IMR-90 (cell line): ENCODE results near the gene HOXA3. TPM values are rescaled to one million over a fixed set of nuclear protein-coding genes. Genes with fewer than 3 reads are reported as not detected.
A peak's percentile ranks its signal among the peaks of the same experiment; 100 is the strongest.

Experiments
- ATAC-seq: fragments of 200-7000 bp; cut with Tn5 transposase; 2 replicates; pipeline ENCODE4 v1.9.1; 2020; ENCODE audit warnings: low read depth, mild to moderate bottlenecking, moderate library complexity
- BruUV-seq: library from RNA; stranded (reverse); fragments of 400-500 nt; replicated peaks from 2 replicates; lab custom pipeline; 2021; lab: Mats Ljungman, UMichigan
- CTCF ChIA-PET: fragments of 300-600 bp; formaldehyde crosslinking; extraction: SDS; loops from one replicate; lab custom pipeline; 2021; ENCODE audit warnings: antibody characterized with exemption; lab: Yijun Ruan, JAX
- POLR2A ChIA-PET: fragments of 300-600 bp; sonication (Branson Sonifier 250); formaldehyde crosslinking; loops from one replicate; lab custom pipeline; 2022; ENCODE audit warnings: antibody characterized with exemption; ENCODE audit not compliant: unreplicated experiment; lab: Charles Lee
- DNase-seq: peaks from one replicate; pipeline ENCODE4 v3.0.0; 2013
- H2AFZ ChIP-seq: replicated peaks from 2 replicates; pipeline ENCODE3; 2013; ENCODE audit warnings: low read length, mild to moderate bottlenecking; ENCODE audit not compliant: poor library complexity
- H2AK5ac ChIP-seq: 2 replicates; pipeline ENCODE4 v1.6.1; 2013; ENCODE audit warnings: low read depth, low read length, inconsistent platforms
- H2AK9ac ChIP-seq: replicated peaks from 2 replicates; pipeline ENCODE3; 2013; ENCODE audit warnings: mild to moderate bottlenecking, low read depth, low read length, moderate library complexity; ENCODE audit not compliant: poor library complexity
- H2BK120ac ChIP-seq: 2 replicates; pipeline ENCODE4 v1.6.1; 2013; ENCODE audit warnings: low read depth, low read length, inconsistent platforms
- H2BK15ac ChIP-seq: 3 replicates; pipeline ENCODE4 v1.6.1; 2013; ENCODE audit warnings: low read depth, low read length, inconsistent platforms
- H2BK20ac ChIP-seq: 2 replicates; pipeline ENCODE4 v1.6.1; 2013; ENCODE audit warnings: low read depth, mild to moderate bottlenecking, inconsistent platforms, low read length, moderate library complexity
- H2BK5ac ChIP-seq: 2 replicates; pipeline ENCODE4 v1.6.1; 2013; ENCODE audit warnings: mild to moderate bottlenecking, low read depth, low read length, inconsistent platforms; ENCODE audit not compliant: poor library complexity, severe bottlenecking
- H3K14ac ChIP-seq: replicated peaks from 2 replicates; pipeline ENCODE4 v1.6.1; 2013; ENCODE audit warnings: low read depth, low read length, inconsistent platforms
- H3K18ac ChIP-seq: 2 replicates; pipeline ENCODE4 v1.6.1; 2013; ENCODE audit warnings: low read depth, low read length, control low read depth
- H3K23ac ChIP-seq: 2 replicates; pipeline ENCODE4 v1.6.1; 2013; ENCODE audit warnings: low read depth, low read length, inconsistent platforms
- H3K27ac ChIP-seq: 2 replicates; pipeline ENCODE4 v1.5.1; 2013; ENCODE audit warnings: mild to moderate bottlenecking, control low read depth, low read length; ENCODE audit not compliant: insufficient read depth
- H3K27me3 ChIP-seq: 2 replicates; pipeline ENCODE4 v1.6.1; 2013; ENCODE audit warnings: low read length; ENCODE audit not compliant: control insufficient read depth, insufficient read depth
- H3K36me3 ChIP-seq: 2 replicates; pipeline ENCODE4 v1.6.1; 2013; ENCODE audit warnings: low read length, mixed read lengths; ENCODE audit not compliant: control insufficient read depth, insufficient read depth
- H3K4ac ChIP-seq: 2 replicates; pipeline ENCODE4 v1.6.1; 2013; ENCODE audit warnings: low read depth, low read length, inconsistent platforms
- H3K4me1 ChIP-seq: 2 replicates; pipeline ENCODE4 v1.6.1; 2013; ENCODE audit warnings: low read length, mixed read lengths; ENCODE audit not compliant: control insufficient read depth, insufficient read depth
- H3K4me2 ChIP-seq: 2 replicates; pipeline ENCODE4 v1.6.1; 2013; ENCODE audit warnings: low read depth, mild to moderate bottlenecking, control low read depth, low read length, moderate library complexity
- H3K4me3 ChIP-seq: 2 replicates; pipeline ENCODE4 v1.5.1; 2013; ENCODE audit warnings: low read depth, mild to moderate bottlenecking, control low read depth, low read length, moderate library complexity; ENCODE audit not compliant: insufficient read depth
- H3K56ac ChIP-seq: 2 replicates; pipeline ENCODE4 v1.6.1; 2013; ENCODE audit warnings: low read length, inconsistent platforms; ENCODE audit not compliant: insufficient read depth; ENCODE audit errors: extremely low read depth
- H3K79me1 ChIP-seq, 2 experiments: 2 replicates each; pipeline ENCODE4 v1.6.1; 2013; ENCODE audit warnings: low read length in 2 of 2, inconsistent platforms in 1 of 2, low read depth in 1 of 2
- H3K9ac ChIP-seq: 2 replicates; pipeline ENCODE4 v1.6.1; 2013; ENCODE audit warnings: low read depth, low read length, control low read depth
- H3K9me1 ChIP-seq: 2 replicates; pipeline ENCODE4 v1.6.1; 2013; ENCODE audit warnings: low read length, inconsistent platforms; ENCODE audit not compliant: insufficient read depth
- H3K9me3 ChIP-seq: 2 replicates; pipeline ENCODE4 v1.6.1; 2013; ENCODE audit warnings: low read length; ENCODE audit not compliant: control insufficient read depth, insufficient read depth
- H4K20me1 ChIP-seq: 2 replicates; pipeline ENCODE4 v1.6.1; 2013; ENCODE audit warnings: low read length, inconsistent platforms; ENCODE audit not compliant: insufficient read depth
- H4K5ac ChIP-seq: 2 replicates; pipeline ENCODE4 v1.6.1; 2013; ENCODE audit warnings: mild to moderate bottlenecking, low read depth, low read length, control low read depth
- H4K8ac ChIP-seq, 2 experiments: 2 replicates each; pipeline ENCODE4 v1.6.1; 2013; ENCODE audit warnings: low read depth in 2 of 2, low read length in 2 of 2, control low read depth in 1 of 2, inconsistent platforms in 1 of 2
- H4K91ac ChIP-seq: 2 replicates; pipeline ENCODE4 v1.6.1; 2013; ENCODE audit warnings: low read depth, low read length, inconsistent platforms; ENCODE audit not compliant: insufficient read depth
- POLR2A ChIP-seq: IDR thresholded peaks from 2 replicates; pipeline ENCODE4 v1.6.1; 2012; ENCODE audit warnings: mild to moderate bottlenecking, low read depth, low read length
- WGBS, 2 experiments: methylation state at CpG; one replicate each; pipeline versions ENCODE4 v1.1.5 to v1.1.7; 2013; ENCODE audit warnings: missing lambda C conversion rate in 2 of 2; ENCODE audit not compliant: insufficient read length in 1 of 2; ENCODE audit errors: extremely low coverage in 2 of 2; 5-methylcytosine and 5-hydroxymethylcytosine counted together
- dilution Hi-C: fragments of 300-500 bp; cut with HindIII; formaldehyde crosslinking; loops from one replicate; pipeline ENCODE4 v1.14.3; 2018; ENCODE audit warnings: low sequenced_read_pairs; ENCODE audit not compliant: unreplicated experiment
- in situ Hi-C: fragments of 300-500 bp; cut with MboI; formaldehyde crosslinking; loops from 3 replicates; pipeline ENCODE4 v1.14.3; 2019; ENCODE audit warnings: low sequenced_read_pairs, inconsistent platforms, mixed read lengths
- intact Hi-C: fragments of 100-400 bp; cut with micrococcal nuclease; formaldehyde crosslinking; loops from 2 replicates; pipeline ENCODE4 v1.10.0; 2022
- polyA plus RNA-seq, 3 experiments: library from polyadenylated mRNA; depleted of rRNA; stranded (reverse); fragments of >200 nt; gene quantifications; 2 replicates each; pipeline ENCODE4 v1.2.3, GENCODE V29; 2012; ENCODE audit warnings: low replicate concordance in 1 of 3
- total RNA-seq: library from RNA; depleted of rRNA; stranded (reverse); fragments of >200 nt; gene quantifications from 2 replicates; pipeline ENCODE4 v1.2.3, GENCODE V29; 2012
- TF ChIP-seq, protein P1 (sequence below): fragments of 150-350 bp; IDR thresholded peaks from 2 replicates; pipeline ENCODE4 v1.6.1; 2016; ENCODE audit warnings: low read depth, mild to moderate bottlenecking, low read length, moderate library complexity, borderline replicate concordance

HOXA3 gene
- total and polyA plus RNA-seq, 2 of the 4 experiments (the other 2 are of a cell fraction), result 0.90 to 5.4 TPM

DNA sequence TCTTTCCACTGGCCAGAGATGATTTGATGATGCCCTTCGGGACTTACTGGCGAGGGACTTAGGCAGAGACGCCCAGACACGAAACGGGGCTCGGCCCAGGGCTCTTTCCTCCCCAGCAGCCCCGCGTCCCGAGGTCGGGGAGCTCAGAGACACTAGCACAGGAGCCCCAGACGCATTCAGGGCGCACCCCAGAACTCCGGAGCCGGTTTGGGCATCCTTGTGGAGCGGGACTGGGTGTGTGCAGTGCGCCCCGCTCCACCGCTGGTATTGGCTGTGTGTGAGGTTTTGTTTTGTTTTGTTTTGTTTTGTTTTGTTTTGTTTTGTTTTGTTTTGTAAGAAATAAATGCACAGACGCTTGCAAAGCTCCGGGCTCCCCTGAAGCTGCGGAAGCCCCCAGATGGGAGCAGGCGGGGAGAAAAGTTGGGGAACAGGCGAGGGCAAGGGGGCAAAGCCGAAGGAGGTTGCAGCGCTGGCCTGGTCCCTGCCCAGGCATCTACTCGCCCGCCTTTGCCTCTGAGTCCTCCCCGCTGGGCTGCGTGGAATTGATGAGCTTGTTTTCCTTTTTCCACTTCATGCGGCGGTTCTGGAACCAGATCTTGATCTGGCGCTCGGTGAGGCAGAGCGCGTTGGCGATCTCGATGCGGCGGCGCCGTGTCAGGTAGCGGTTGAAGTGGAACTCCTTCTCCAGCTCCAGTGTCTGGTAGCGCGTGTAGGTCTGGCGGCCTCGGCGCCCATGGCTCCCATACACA, 7.0 kb downstream of the HOXA3 start:
- H3K4me2 ChIP-seq, result peak overlapping the region; percentile 83
- TF ChIP-seq POLR2A, result peak; percentile 61
- TF ChIP-seq, protein P1, sequence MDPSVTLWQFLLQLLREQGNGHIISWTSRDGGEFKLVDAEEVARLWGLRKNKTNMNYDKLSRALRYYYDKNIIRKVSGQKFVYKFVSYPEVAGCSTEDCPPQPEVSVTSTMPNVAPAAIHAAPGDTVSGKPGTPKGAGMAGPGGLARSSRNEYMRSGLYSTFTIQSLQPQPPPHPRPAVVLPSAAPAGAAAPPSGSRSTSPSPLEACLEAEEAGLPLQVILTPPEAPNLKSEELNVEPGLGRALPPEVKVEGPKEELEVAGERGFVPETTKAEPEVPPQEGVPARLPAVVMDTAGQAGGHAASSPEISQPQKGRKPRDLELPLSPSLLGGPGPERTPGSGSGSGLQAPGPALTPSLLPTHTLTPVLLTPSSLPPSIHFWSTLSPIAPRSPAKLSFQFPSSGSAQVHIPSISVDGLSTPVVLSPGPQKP, result no peak
- BruUV-seq, result no TSS peak
- intact Hi-C loops (loop anchor here (5.0 kb wide), 1 partner anchor 1053 kb away; no protein-coding TSS in a partner anchor), dilution Hi-C loops (no loop called here), in situ Hi-C loops (loop anchor here (10.0 kb wide), 1 partner anchor 951 kb away; no protein-coding TSS in a partner anchor)
- ATAC-seq (no peak), DNase-seq (no peak)
- H4K91ac ChIP-seq, result peak overlapping the region; percentile 76
- WGBS, 2 experiments, result 20% methylated on average over 14 of the region's 47 CpGs; no CpG with 5 or more reads in 1 of the 2 experiments
- H2BK15ac ChIP-seq, result peak overlapping the region; percentile 63; the same call in 2 of the 3 replicates
- peaks cover 9% of the 10 kb centered on the region for H3K36me3 ChIP-seq
- peak overlapping the region; percentile 76 for H4K5ac ChIP-seq
- H2BK120ac ChIP-seq, result peak overlapping the region; percentile 73
- H3K23ac ChIP-seq, result peak overlapping the region; percentile 47; the same call in 1 of the 2 replicates
- H3K9me3 ChIP-seq, result no peaks in the 10 kb centered on the region
- peak overlapping the region; percentile 90 for H2AFZ ChIP-seq
- no peaks in the 10 kb centered on the region for H3K27me3 ChIP-seq
- peak overlapping the region; percentile 80 for H3K27ac ChIP-seq
- H3K4ac ChIP-seq, result peak overlapping the region; percentile 79
- peak overlapping the region; percentile 87 for H3K9ac ChIP-seq
- H2BK20ac ChIP-seq, result peak overlapping the region; percentile 30; the same call in 1 of the 2 replicates
- CTCF ChIA-PET, result interaction anchor here (1.9 kb wide), 1 partner anchor 34 kb away, joined by 5 read pairs; no protein-coding TSS in a partner anchor
- peak overlapping the region; percentile 66 for H2BK5ac ChIP-seq
- H3K9me1 ChIP-seq, result no peaks in the 10 kb centered on the region
- 0 out of 2 replicates have a peak overlapping the region, but pooled peaks have one; percentile 17 for H2AK5ac ChIP-seq
- no peaks in the 10 kb centered on the region for H4K20me1 ChIP-seq
- peak overlapping the region; percentile 40 for H3K4me3 ChIP-seq
- peak overlapping the region; percentile 72 for H3K14ac ChIP-seq
- peak overlapping the region; percentile 22; the same call in 1 of the 2 replicates for H3K56ac ChIP-seq
- H4K8ac ChIP-seq, result peak overlapping the region; percentile 76 to 84
- H3K18ac ChIP-seq, result peak overlapping the region; percentile 77
- H3K79me1 ChIP-seq, result peaks cover 9 to 34% of the 10 kb centered on the region in 2 experiments; a peak in 3 of 4 replicates
- peak overlapping the region; percentile 69 for H2AK9ac ChIP-seq
- peaks cover 18% of the 10 kb centered on the region for H3K4me1 ChIP-seq
- POLR2A ChIA-PET, result no interaction called here
